ENCODE results near the gene CRYL1. TPM values are rescaled to one million over a fixed set of nuclear protein-coding genes. Genes with fewer than 3 reads are reported as not detected.

The CRYL1 gene
- total RNA-seq, 1 donor from 2014 or later, result 35.4 TPM

DNA sequence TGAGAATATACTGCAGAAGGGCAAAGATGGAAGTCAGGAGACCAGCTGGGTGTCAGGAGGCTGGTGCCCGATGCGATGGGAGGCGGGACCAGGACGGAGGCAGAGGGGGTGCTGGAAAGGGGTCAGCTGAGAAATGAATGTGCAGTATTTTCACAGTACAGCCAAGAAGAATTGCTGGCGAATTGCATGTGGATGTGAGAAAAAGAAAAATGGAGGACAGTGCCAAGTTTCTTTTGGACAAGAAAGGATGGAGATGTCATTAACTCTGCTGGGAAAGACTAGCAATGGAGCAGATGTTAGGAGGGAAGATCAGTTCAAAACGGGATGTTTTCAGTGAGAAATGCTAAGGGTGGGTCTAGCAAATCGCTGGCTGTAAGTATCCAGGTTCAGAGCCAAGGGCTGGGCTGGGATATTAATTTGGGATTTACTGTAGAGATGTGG lies 7.0 kb downstream of the CRYL1 start:
- no peak for DNase-seq (ENCODE audit: extremely low spot score in 2 of 2)
- Histone ChIP-seq H3K36me3 (no peaks in the 10 kb centered on the region), H3K4me3 (no peak overlapping the region), H3K4me1 (peaks cover 3% of the 10 kb centered on the region), H3K27ac (no peak overlapping the region), H3K27me3 (no peaks in the 10 kb centered on the region), H3K9me3 (no peaks in the 10 kb centered on the region)
- intact Hi-C loops (cut with DNase I), result no loop called here
- TF ChIP-seq POLR2AphosphoS5 (IDR thresholded peaks at IDR 0.05; ENCODE audit: insufficient read depth in 1 of 2, low read depth in 1 of 2) (no peak), POLR2A (IDR thresholded peaks at IDR 0.05) (no peak), CTCF (IDR thresholded peaks at IDR 0.05) (no peak)

DNA sequence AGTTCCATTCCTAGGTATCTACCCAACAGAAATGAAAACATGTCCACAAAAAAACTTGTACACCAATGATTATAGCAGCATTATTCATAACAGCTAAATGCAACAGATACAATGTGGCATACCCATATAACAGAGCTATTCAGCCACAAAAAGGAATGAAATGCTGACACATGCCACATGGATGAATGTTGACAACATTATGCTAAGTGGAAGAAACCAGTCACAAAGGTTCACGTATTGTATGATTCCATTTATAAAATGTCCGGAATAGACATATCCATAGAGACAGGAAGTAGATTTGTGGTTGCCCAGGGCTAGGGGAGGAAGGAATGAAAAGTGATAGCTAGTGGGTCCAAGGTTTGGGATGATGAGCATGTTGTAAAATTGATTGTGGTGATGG lies 10.8 kb downstream of the CRYL1 start:
- DNase-seq (ENCODE audit: extremely low spot score in 2 of 2), result no peak
- TF ChIP-seq POLR2AphosphoS5 (IDR thresholded peaks at IDR 0.05; ENCODE audit: insufficient read depth in 1 of 2, low read depth in 1 of 2) (no peak), POLR2A (IDR thresholded peaks at IDR 0.05) (no peak), CTCF (IDR thresholded peaks at IDR 0.05) (no peak)
- no peak overlapping the region for H3K4me3 ChIP-seq
- no peaks in the 10 kb centered on the region for H3K27me3 ChIP-seq
- no peaks in the 10 kb centered on the region for H3K9me3 ChIP-seq
- peaks cover 0 to 16% of the 10 kb centered on the region in 2 donors for H3K36me3 ChIP-seq
- no peak overlapping the region for H3K27ac ChIP-seq
- intact Hi-C loops (cut with DNase I), result no loop called here
- H3K4me1 ChIP-seq, result no peaks in the 10 kb centered on the region

DNA sequence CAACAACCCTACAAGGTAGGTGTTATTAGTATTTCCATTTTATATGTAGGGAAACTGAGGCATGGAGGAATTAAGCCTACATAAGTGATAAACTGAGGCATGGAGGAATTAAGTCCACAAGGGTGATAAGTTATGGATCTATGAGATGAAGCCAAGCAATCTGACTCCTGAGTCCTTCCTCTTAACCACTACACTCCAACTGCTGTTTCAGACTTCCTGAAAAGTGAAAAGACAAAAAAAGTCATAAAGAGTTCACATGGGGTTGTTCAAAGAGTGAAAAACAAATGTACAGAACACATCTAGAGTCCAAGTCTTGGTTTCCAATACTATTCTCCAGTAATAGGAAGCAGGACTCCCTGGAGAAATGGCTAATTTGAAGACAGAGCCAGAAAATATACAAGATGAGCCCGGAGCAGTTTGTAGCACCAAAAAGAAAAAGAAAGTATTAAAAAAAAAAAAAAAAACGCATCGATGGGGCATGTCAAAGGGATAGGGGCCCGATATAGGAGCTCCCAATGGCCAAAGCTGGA lies 12.1 kb downstream of the CRYL1 start:
- H3K27ac ChIP-seq, result no peak overlapping the region
- no peaks in the 10 kb centered on the region for H3K27me3 ChIP-seq
- TF ChIP-seq POLR2A (IDR thresholded peaks at IDR 0.05) (no peak), POLR2AphosphoS5 (IDR thresholded peaks at IDR 0.05; ENCODE audit: insufficient read depth in 1 of 2, low read depth in 1 of 2) (no peak), CTCF (IDR thresholded peaks at IDR 0.05) (no peak)
- peaks cover 0 to 16% of the 10 kb centered on the region in 2 donors for H3K36me3 ChIP-seq
- intact Hi-C loops (cut with DNase I), result no loop called here
- no peaks in the 10 kb centered on the region for H3K4me1 ChIP-seq
- no peaks in the 10 kb centered on the region for H3K9me3 ChIP-seq
- DNase-seq (ENCODE audit: extremely low spot score in 2 of 2), result no peak
- H3K4me3 ChIP-seq, result no peak overlapping the region

- no peak overlapping the region for H3K4me3 ChIP-seq
- no peaks in the 10 kb centered on the region for H3K9me3 ChIP-seq
- H3K27me3 ChIP-seq, result no peaks in the 10 kb centered on the region
- H3K27ac ChIP-seq, result no peak overlapping the region
- TF ChIP-seq CTCF (IDR thresholded peaks at IDR 0.05) (no peak), POLR2A (IDR thresholded peaks at IDR 0.05) (no peak), POLR2AphosphoS5 (IDR thresholded peaks at IDR 0.05; ENCODE audit: insufficient read depth in 1 of 2, low read depth in 1 of 2) (no peak)
- H3K4me1 ChIP-seq, result no peaks in the 10 kb centered on the region
- DNase-seq (ENCODE audit: extremely low spot score in 2 of 2), result no peak
- intact Hi-C loops (cut with DNase I), result no loop called here
- H3K36me3 ChIP-seq, result peaks cover 0 to 16% of the 10 kb centered on the region in 2 donors
Measured at GRCh38 chr13:20512042-20512683, 13.5 kb downstream of the CRYL1 start.

GRCh38 chr13:20506696-20507095 lies 19.0 kb downstream of the CRYL1 start:
- Histone ChIP-seq H3K27ac (no peak overlapping the region), H3K27me3 (no peaks in the 10 kb centered on the region), H3K36me3 (peaks cover 0 to 7% of the 10 kb centered on the region in 2 donors), H3K9me3 (no peaks in the 10 kb centered on the region), H3K4me1 (no peaks in the 10 kb centered on the region), H3K4me3 (no peak overlapping the region)
- TF ChIP-seq POLR2AphosphoS5 (IDR thresholded peaks at IDR 0.05; ENCODE audit: insufficient read depth in 1 of 2, low read depth in 1 of 2) (no peak), POLR2A (IDR thresholded peaks at IDR 0.05) (no peak), CTCF (IDR thresholded peaks at IDR 0.05) (no peak)
- DNase-seq (ENCODE audit: extremely low spot score in 2 of 2), result no peak
- intact Hi-C loops (cut with DNase I), result no loop called here

All from vagina (tissue), 2 donors.